Mesenchymal stem cell (in vitro differentiated cells and primary cell): Measurements from ENCODE around the gene ZC2HC1C.

Experiments
- DNase-seq: peaks from one replicate; pipeline ENCODE4 v3.0.0-alpha.2; 2013
- H2AFZ ChIP-seq: one replicate; pipeline ENCODE4 v1.6.1; 2013; ENCODE audit warnings: low read depth, mild to moderate bottlenecking, control low read depth, inconsistent platforms, low read length, moderate library complexity
- H2AK5ac ChIP-seq: 2 replicates; pipeline ENCODE4 v1.6.1; 2013; ENCODE audit warnings: low read length, moderate library complexity, mild to moderate bottlenecking, inconsistent platforms; ENCODE audit not compliant: severe bottlenecking
- H2BK120ac ChIP-seq: one replicate; pipeline ENCODE4 v1.6.1; 2013; ENCODE audit warnings: low read depth, mild to moderate bottlenecking, inconsistent platforms, low read length, moderate library complexity
- H2BK12ac ChIP-seq, 2 experiments: one replicate each; pipeline ENCODE4 v1.6.1; 2013; ENCODE audit warnings: inconsistent platforms in 2 of 2, low read length in 2 of 2, mild to moderate bottlenecking in 2 of 2, moderate library complexity in 2 of 2, control low read depth in 1 of 2
- H2BK15ac ChIP-seq: one replicate; pipeline ENCODE4 v1.6.1; 2013; ENCODE audit warnings: mild to moderate bottlenecking, low read depth, inconsistent platforms; ENCODE audit not compliant: poor library complexity, severe bottlenecking
- H2BK5ac ChIP-seq: 2 replicates; pipeline ENCODE4 v1.6.1; 2013; ENCODE audit warnings: low read depth, mild to moderate bottlenecking, low read length, control low read depth, inconsistent platforms; ENCODE audit not compliant: poor library complexity, severe bottlenecking
- H3K14ac ChIP-seq, 2 experiments: one replicate each; pipeline ENCODE4 v1.6.1; 2013; ENCODE audit warnings: inconsistent platforms in 2 of 2, low read length in 2 of 2, control low read depth in 1 of 2, mild to moderate bottlenecking in 1 of 2, moderate library complexity in 1 of 2
- H3K18ac ChIP-seq, 2 experiments: one replicate each; pipeline ENCODE4 v1.6.1; 2013; ENCODE audit warnings: inconsistent platforms in 2 of 2, low read length in 2 of 2, control low read depth in 1 of 2, low read depth in 1 of 2, mild to moderate bottlenecking in 1 of 2
- H3K23ac ChIP-seq, 2 experiments: one replicate each; pipeline ENCODE4 v1.6.1; 2013; ENCODE audit warnings: inconsistent platforms in 2 of 2, low read length in 2 of 2, mild to moderate bottlenecking in 2 of 2, moderate library complexity in 2 of 2, control low read depth in 1 of 2
- H3K27ac ChIP-seq: 2 replicates; pipeline ENCODE4 v1.5.1; 2013; ENCODE audit warnings: mild to moderate bottlenecking, moderate library complexity, low read length, control low read depth, inconsistent platforms; ENCODE audit not compliant: poor library complexity, severe bottlenecking
- H3K27me3 ChIP-seq, 2 experiments: 2 replicates each; pipeline versions ENCODE4 v1.6.1 to v1.7.0; 2013; ENCODE audit warnings: low read length in 2 of 2, mild to moderate bottlenecking in 2 of 2, moderate library complexity in 2 of 2, control low read depth in 1 of 2, inconsistent platforms in 1 of 2; ENCODE audit not compliant: control insufficient read depth in 1 of 2, insufficient read depth in 1 of 2
- H3K36me3 ChIP-seq, 2 experiments: 2 replicates each; pipeline versions ENCODE4 v1.6.1 to v1.7.0; 2013; ENCODE audit warnings: low read length in 2 of 2, control low read depth in 1 of 2, inconsistent platforms in 1 of 2, low read depth in 1 of 2, mild to moderate bottlenecking in 1 of 2; ENCODE audit not compliant: insufficient read depth in 2 of 2, control insufficient read depth in 1 of 2
- H3K4ac ChIP-seq, 2 experiments: one replicate each; pipeline ENCODE4 v1.6.1; 2013; ENCODE audit warnings: inconsistent platforms in 2 of 2, low read length in 2 of 2, mild to moderate bottlenecking in 2 of 2, moderate library complexity in 2 of 2, control low read depth in 1 of 2, low read depth in 1 of 2
- H3K4me1 ChIP-seq: 2 replicates; pipeline ENCODE4 v1.6.1; 2013; ENCODE audit warnings: low read depth, low read length, control low read depth; ENCODE audit not compliant: control insufficient read depth, insufficient read depth
- H3K4me2 ChIP-seq: 2 replicates; pipeline ENCODE4 v1.6.1; 2013; ENCODE audit warnings: low read length, mild to moderate bottlenecking, inconsistent platforms; ENCODE audit not compliant: poor library complexity, severe bottlenecking
- H3K4me3 ChIP-seq, 2 experiments: 2 replicates each; pipeline versions ENCODE4 v1.5.1 to v1.7.0; 2013; ENCODE audit warnings: low read length in 2 of 2, mild to moderate bottlenecking in 2 of 2, control low read depth in 1 of 2, low read depth in 1 of 2; ENCODE audit not compliant: insufficient read depth in 1 of 2
- H3K79me1 ChIP-seq: replicated peaks from 2 replicates; pipeline ENCODE4 v1.6.1; 2013; ENCODE audit warnings: mild to moderate bottlenecking, control low read depth, low read length, inconsistent platforms; ENCODE audit not compliant: poor library complexity, severe bottlenecking
- H3K9ac ChIP-seq: 2 replicates; pipeline ENCODE4 v1.7.0; 2013; ENCODE audit warnings: mild to moderate bottlenecking, low read length, moderate library complexity
- H3K9me3 ChIP-seq: 2 replicates; pipeline ENCODE4 v1.7.0; 2013; ENCODE audit warnings: mild to moderate bottlenecking, low read length; ENCODE audit not compliant: control insufficient read depth
- H4K8ac ChIP-seq: one replicate; pipeline ENCODE4 v1.6.1; 2013; ENCODE audit warnings: inconsistent platforms, mild to moderate bottlenecking, low read length, moderate library complexity
- H4K91ac ChIP-seq: one replicate; pipeline ENCODE4 v1.6.1; 2013; ENCODE audit warnings: mild to moderate bottlenecking, low read length, inconsistent platforms
- WGBS: methylation state at CpG from one replicate; pipeline ENCODE4 v1.1.7; 2013; ENCODE audit warnings: mixed read lengths; 5-methylcytosine and 5-hydroxymethylcytosine counted together

Gene ZC2HC1C

DNA sequence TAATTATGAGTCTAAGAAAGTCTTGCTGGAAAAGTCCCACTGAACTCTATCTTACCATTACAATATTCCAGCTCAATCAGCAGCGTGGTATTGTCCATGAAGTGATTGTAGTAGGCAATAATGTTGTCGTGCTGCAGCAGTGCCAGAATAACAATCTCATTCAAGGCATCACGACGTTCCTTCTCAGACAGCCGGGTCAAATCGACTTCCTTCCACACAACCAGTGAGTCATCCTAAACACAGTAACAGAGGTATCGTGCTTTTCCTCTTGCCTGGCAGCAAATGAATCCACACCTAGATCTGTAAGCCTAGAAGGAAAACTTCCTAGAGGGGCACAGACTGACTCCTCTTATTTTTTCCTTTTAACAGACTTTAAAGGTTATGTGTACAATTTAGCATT, 54.5 kb downstream of the ZC2HC1C start:
- peaks cover 2% of the 10 kb centered on the region for H3K79me1 ChIP-seq
- no peak overlapping the region for H2BK15ac ChIP-seq
- H3K4ac ChIP-seq = no peak overlapping the region
- H2BK120ac ChIP-seq = no peak overlapping the region
- DNase-seq = peak; percentile 92
- peak overlapping the region; percentile 93 for H3K9ac ChIP-seq
- no peak overlapping the region for H4K91ac ChIP-seq
- no peak overlapping the region for H2AFZ ChIP-seq
- WGBS = 6% methylated on average over 6 of the region's 7 CpGs
- no peak overlapping the region for H3K4me2 ChIP-seq
- H3K4me1 ChIP-seq = peaks cover 3% of the 10 kb centered on the region
- H3K18ac ChIP-seq = no peak overlapping the region
- peak overlapping the region; percentile 51 for H3K27ac ChIP-seq
- H2BK5ac ChIP-seq = no peak overlapping the region
- H2BK12ac ChIP-seq = no peak overlapping the region
- no peaks in the 10 kb centered on the region for H3K9me3 ChIP-seq
- no peaks in the 10 kb centered on the region for H3K27me3 ChIP-seq
- H4K8ac ChIP-seq = no peak overlapping the region
- H2AK5ac ChIP-seq = no peak overlapping the region
- no peak overlapping the region for H3K4me3 ChIP-seq
- no peak overlapping the region for H3K23ac ChIP-seq
- H3K36me3 ChIP-seq = peaks cover 12 to 29% of the 10 kb centered on the region in 2 experiments
- H3K14ac ChIP-seq = no peak overlapping the region

GRCh38 chr14:75125617-75126016, 56.2 kb downstream of the ZC2HC1C start:
- H2AK5ac ChIP-seq = no peak overlapping the region
- no peak overlapping the region for H2BK120ac ChIP-seq
- no peak overlapping the region for H2BK5ac ChIP-seq
- DNase-seq = peak; percentile 82
- H3K23ac ChIP-seq = no peak overlapping the region
- no peak overlapping the region for H4K91ac ChIP-seq
- no peak overlapping the region for H2BK12ac ChIP-seq
- H3K4me1 ChIP-seq = peaks cover 3% of the 10 kb centered on the region
- H3K9ac ChIP-seq = peak overlapping the region; percentile 93
- H4K8ac ChIP-seq = no peak overlapping the region
- no peaks in the 10 kb centered on the region for H3K9me3 ChIP-seq
- H3K4me3 ChIP-seq = peak overlapping the region in 1 of 2 experiments; percentile 91
- H3K14ac ChIP-seq = no peak overlapping the region
- H3K27me3 ChIP-seq = no peaks in the 10 kb centered on the region
- no peak overlapping the region for H3K4ac ChIP-seq
- H2AFZ ChIP-seq = no peak overlapping the region
- peaks cover 12 to 17% of the 10 kb centered on the region in 2 experiments for H3K36me3 ChIP-seq
- H3K4me2 ChIP-seq = peak overlapping the region; percentile 61
- no peak overlapping the region for H2BK15ac ChIP-seq
- WGBS = 35% methylated on average over 3 of the region's 5 CpGs
- no peak overlapping the region for H3K18ac ChIP-seq
- H3K27ac ChIP-seq = peak overlapping the region; percentile 17
- peaks cover 5% of the 10 kb centered on the region for H3K79me1 ChIP-seq

DNA sequence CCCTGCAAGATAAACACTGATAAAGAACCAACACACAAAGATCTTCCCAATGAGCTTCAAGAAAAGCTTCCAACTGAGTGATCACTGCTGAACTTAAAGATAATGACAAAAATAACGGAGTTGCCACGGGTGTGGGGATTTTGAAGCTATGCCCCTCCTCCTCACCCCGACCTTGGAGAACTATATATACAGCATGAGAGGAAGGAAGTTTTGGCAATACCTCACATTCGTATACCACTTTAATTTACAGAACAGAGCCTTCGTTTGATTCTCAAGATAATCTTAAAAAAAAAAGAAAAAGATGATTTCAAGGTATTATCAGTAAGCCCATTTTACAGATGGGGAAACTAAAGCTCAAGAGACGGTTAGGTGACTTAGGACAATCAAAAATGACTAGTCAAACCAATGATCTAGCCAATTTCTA, 56.7 kb downstream of the ZC2HC1C start:
- Histone ChIP-seq H3K9me3 (no peaks in the 10 kb centered on the region), H4K8ac (peak overlapping the region; percentile 100), H3K4ac (peak overlapping the region; percentile 92 to 93), H3K27ac (no peak overlapping the region), H3K4me2 (peak overlapping the region; percentile 61), H2BK12ac (no peak overlapping the region), H3K4me1 (peaks cover 3% of the 10 kb centered on the region), H3K14ac (no peak overlapping the region), H2AK5ac (no peak overlapping the region), H3K23ac (no peak overlapping the region), H3K9ac (peak overlapping the region; percentile 93), H3K18ac (peak overlapping the region in 1 of 2 experiments; percentile 100), H3K79me1 (peaks cover 7% of the 10 kb centered on the region), H2BK15ac (no peak overlapping the region), H2BK120ac (peak overlapping the region; percentile 37), H3K4me3 (peak overlapping the region; percentile 70 to 91), H2AFZ (no peak overlapping the region), H4K91ac (peak overlapping the region; percentile 99), H3K27me3 (no peaks in the 10 kb centered on the region), H3K36me3 (peaks cover 12 to 14% of the 10 kb centered on the region in 2 experiments), H2BK5ac (no peak overlapping the region)
- DNase-seq = peak; percentile 52
- no CpG with 5 or more reads among the region's 6 CpGs for WGBS

- 3% methylated on average over 72 of the region's 76 CpGs for WGBS
- peak within 1 kb of the TSS; percentile 92 for H2AFZ ChIP-seq
- peak within 1 kb of the TSS; percentile 59 for H3K27ac ChIP-seq
- peak within 1 kb of the TSS; percentile 92 to 93 for H3K4ac ChIP-seq
- DNase-seq = peak; percentile 84
- no peak within 1 kb of the TSS for H2AK5ac ChIP-seq
- peak within 1 kb of the TSS; percentile 99 for H4K91ac ChIP-seq
- H4K8ac ChIP-seq = peak within 1 kb of the TSS; percentile 100
- peak within 1 kb of the TSS; percentile 80 to 90 for H3K23ac ChIP-seq
- peak within 1 kb of the TSS in 1 of 2 experiments; percentile 47 for H2BK12ac ChIP-seq
- peaks cover 3% of the 10 kb centered on the region for H3K4me1 ChIP-seq
- H2BK120ac ChIP-seq = peak within 1 kb of the TSS; percentile 37
- H3K27me3 ChIP-seq = no peaks in the 10 kb centered on the region
- peak within 1 kb of the TSS; percentile 61 for H3K4me2 ChIP-seq
- peak within 1 kb of the TSS in 1 of 2 experiments; percentile 82 for H3K14ac ChIP-seq
- peak within 1 kb of the TSS; percentile 60 for H2BK15ac ChIP-seq
- peak within 1 kb of the TSS; percentile 93 for H3K9ac ChIP-seq
- H3K4me3 ChIP-seq = peak within 1 kb of the TSS; percentile 70 to 91
- peaks cover 12 to 19% of the 10 kb centered on the region in 2 experiments for H3K36me3 ChIP-seq
- peak within 1 kb of the TSS; percentile 95 to 100 for H3K18ac ChIP-seq
- no peak within 1 kb of the TSS for H2BK5ac ChIP-seq
- H3K9me3 ChIP-seq = no peaks in the 10 kb centered on the region
- peaks cover 7% of the 10 kb centered on the region for H3K79me1 ChIP-seq
These were observed 57.4 kb downstream of the ZC2HC1C start, which contains the start of gene NEK9 for GRCh38 chr14:75126679-75127473. Gene NEK9, minus strand, starts transcription at chr14:75127048. Its CDS starts 127 bp downstream, at chr14:75126921.
